GM23248 (cell line): ENCODE data around the gene UBE2H. TPM values are rescaled to one million over a fixed set of nuclear protein-coding genes. Genes with fewer than 3 reads are reported as not detected.
A peak's percentile ranks its signal among the peaks of the same experiment; 100 is the strongest.

Experiments used
- DNase-seq: peaks from one replicate; pipeline ENCODE4 v3.0.0-alpha.2; 2015
- H2AFZ ChIP-seq: fragments of 200-600 bp; sonication (generic); 2 replicates; pipeline ENCODE4 v1.6.1; 2016; ENCODE audit warnings: antibody characterized with exemption
- H3F3A ChIP-seq: fragments of 200-600 bp; sonication (generic); 2 replicates; pipeline ENCODE4 v1.6.1; 2016; ENCODE audit warnings: mild to moderate bottlenecking, antibody characterized with exemption, mixed run types; ENCODE audit not compliant: insufficient read depth
- H3K27ac ChIP-seq: fragments of 200-600 bp; sonication (generic); 2 replicates; pipeline ENCODE4 v1.5.1; 2016; ENCODE audit warnings: mild to moderate bottlenecking
- H3K27me3 ChIP-seq: fragments of 200-600 bp; sonication (generic); replicated peaks from 2 replicates; pipeline ENCODE4 v1.6.1; 2016; ENCODE audit warnings: mild to moderate bottlenecking; ENCODE audit not compliant: insufficient read depth
- H3K36me3 ChIP-seq: fragments of 200-600 bp; sonication (generic); 2 replicates; pipeline ENCODE4 v1.6.1; 2016; ENCODE audit warnings: low read depth, mild to moderate bottlenecking
- H3K4me1 ChIP-seq: fragments of 200-600 bp; sonication (generic); 2 replicates; pipeline ENCODE4 v1.6.1; 2016; ENCODE audit warnings: mild to moderate bottlenecking; ENCODE audit not compliant: insufficient read depth
- H3K4me2 ChIP-seq: fragments of 200-600 bp; sonication (generic); one replicate; pipeline ENCODE4 v1.6.1; 2016; ENCODE audit warnings: mild to moderate bottlenecking; ENCODE audit not compliant: unreplicated experiment
- H3K4me3 ChIP-seq: fragments of 200-600 bp; sonication (generic); 2 replicates; pipeline ENCODE4 v1.5.1; 2016; ENCODE audit warnings: mild to moderate bottlenecking
- H3K79me2 ChIP-seq: fragments of 200-600 bp; sonication (generic); 2 replicates; pipeline ENCODE4 v1.6.1; 2016; ENCODE audit warnings: mild to moderate bottlenecking; ENCODE audit not compliant: insufficient read depth
- H3K9ac ChIP-seq: fragments of 200-600 bp; sonication (generic); 2 replicates; pipeline ENCODE4 v1.6.1; 2016; ENCODE audit warnings: mild to moderate bottlenecking
- H3K9me2 ChIP-seq: fragments of 200-600 bp; sonication (generic); 2 replicates; pipeline ENCODE4 v1.6.1; 2016; ENCODE audit warnings: mixed run types, mild to moderate bottlenecking, moderate library complexity; ENCODE audit not compliant: insufficient read depth
- H3K9me3 ChIP-seq: fragments of 200-600 bp; sonication (generic); one replicate; pipeline ENCODE4 v1.6.1; 2017; ENCODE audit warnings: low read depth
- H4K20me1 ChIP-seq: fragments of 200-600 bp; sonication (generic); 2 replicates; pipeline ENCODE4 v1.6.0; 2016; ENCODE audit not compliant: insufficient read depth
- EZH2 ChIP-seq: fragments of 200-600 bp; sonication (generic); IDR thresholded peaks from 2 replicates; pipeline ENCODE4 v1.6.1; 2018; ENCODE audit warnings: antibody characterized with exemption, mild to moderate bottlenecking; ENCODE audit not compliant: insufficient read depth, poor library complexity, severe bottlenecking
- EZH2phosphoT487 ChIP-seq: fragments of 200-600 bp; sonication (generic); IDR thresholded peaks from 2 replicates; pipeline ENCODE4 v1.6.1; 2018; ENCODE audit warnings: antibody characterized with exemption, moderate library complexity, mild to moderate bottlenecking, low read depth; ENCODE audit not compliant: insufficient read depth
- WGBS, 2 experiments: methylation state at CpG; one replicate each; pipeline ENCODE4 v1.1.6; 2015 to 2017; ENCODE audit warnings: low lambda C conversion rate in 2 of 2, low coverage in 1 of 2; ENCODE audit errors: missing lambda C conversion rate in 2 of 2; 5-methylcytosine and 5-hydroxymethylcytosine counted together
- in situ Hi-C: fragments of 300-500 bp; cut with MboI; formaldehyde crosslinking; loops from 2 replicates; pipeline ENCODE4 v1.15.0; 2020
- polyA plus RNA-seq: library from polyadenylated mRNA; unstranded; fragments of >200 nt; fragmentation: Nextera tagmentation; extraction: Ambion mirVana; gene quantifications from 2 replicates; pipeline ENCODE4 v1.2.1, GENCODE V29; 2016
- small RNA-seq: library from RNA; depleted of rRNA; stranded (forward); fragments of <200 nt; gene quantifications from one replicate; pipeline ENCODE3, GENCODE V24; 2014; ENCODE audit warnings: low read depth, low replicate concordance
- total RNA-seq: library from RNA; depleted of rRNA; stranded (reverse); fragments of >200 nt; shearing (Covaris generic); gene quantifications from 2 replicates; pipeline ENCODE4 v1.2.3, GENCODE V29; 2014; rRNA removed

UBE2H gene
- total and polyA plus RNA-seq, 2 experiments from 2014 or later = 40.7 to 44.4 TPM

GRCh38 chr7:129780974-129781927 lies 171.5 kb downstream of the UBE2H start:
- TF ChIP-seq EZH2 (peak; percentile 98), EZH2phosphoT487 (peak; percentile 65; the same call in 1 of the 2 replicates)
- Histone ChIP-seq H4K20me1 (no peaks in the 10 kb centered on the region), H3K4me1 (no peaks in the 10 kb centered on the region), H3K4me2 (no peak overlapping the region), H3K27ac (no peak overlapping the region), H3K79me2 (no peaks in the 10 kb centered on the region), H3K9me2 (no peaks in the 10 kb centered on the region), H3K27me3 (peaks cover 95% of the 10 kb centered on the region), H3K9ac (no peak overlapping the region), H3K4me3 (no peak overlapping the region), H3F3A (no peaks in the 10 kb centered on the region), H3K36me3 (no peaks in the 10 kb centered on the region), H3K9me3 (no peaks in the 10 kb centered on the region), H2AFZ (no peak overlapping the region)
- 3% methylated on average over 48 to 54 of the region's 55 CpGs for WGBS, 2 experiments
- in situ Hi-C loops = no loop called here
- no peak for DNase-seq

Small RNAs within 50 kb of the gene (small RNA-seq; reads per million reads assigned to genes)
- not detected for gene RF00019

Other genes with a start within 250 kb of the UBE2H start
- gene ZC3HC1, start 98.4 kb upstream of the UBE2H start, total RNA-seq = 15.7 and 20.1 TPM in 2 replicates
- gene ZC3HC1, start 98.4 kb upstream of the UBE2H start, polyA plus RNA-seq = 22.1 and 22.4 TPM in 2 replicates
- gene KLHDC10, start 117.6 kb upstream of the UBE2H start, total RNA-seq = 15.8 and 18.2 TPM in 2 replicates
- 3.3 and 3.4 TPM in 2 replicates for gene KLHDC10, start 117.6 kb upstream of the UBE2H start, polyA plus RNA-seq